Measurements from ENCODE around the gene RNU4-1. TPM values are rescaled to one million over a fixed set of nuclear protein-coding genes. Genes with fewer than 3 reads are reported as not detected.
A peak's percentile ranks its signal among the peaks of the same experiment; 100 is the strongest.

RNU4-1 gene
- polyA plus RNA-seq, 3 donors, result not detected

DNA sequence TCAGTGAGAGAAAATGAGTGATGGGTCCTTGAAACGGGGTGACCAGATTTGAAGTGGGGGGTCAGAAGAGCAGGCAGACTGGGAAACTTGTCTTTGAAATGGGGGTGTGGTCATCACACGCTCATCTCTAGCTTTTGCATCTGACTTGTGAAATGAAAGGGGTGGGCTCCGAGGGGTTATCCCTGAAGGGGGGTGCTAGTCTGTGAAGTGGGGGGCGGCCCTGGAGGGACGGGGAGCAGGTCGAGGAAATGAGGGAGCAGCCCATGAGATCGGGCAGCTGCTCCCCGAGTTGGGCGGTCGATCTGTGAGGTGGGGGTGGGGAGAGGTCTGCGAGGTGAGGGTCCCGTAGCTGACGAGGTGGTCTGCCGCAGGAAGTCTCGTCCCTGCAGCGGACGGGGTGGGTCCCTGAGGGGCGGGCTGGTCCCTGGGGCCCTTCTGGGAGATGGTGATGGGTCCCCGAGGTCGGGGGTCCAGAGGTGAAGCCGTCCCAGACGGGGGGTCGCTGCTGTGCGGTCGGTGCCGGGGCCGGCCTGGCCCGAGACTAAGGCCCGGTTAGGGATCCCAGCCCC is 28.0 kb downstream of the RNU4-1 start:
- Histone ChIP-seq H3K4me3 (replicated peaks in 1 of 3; ENCODE audit: low read depth in 2 of 3, low read length in 3 of 3) (peak overlapping the region; percentile 76 to 93 (median 92)), H3K4me2 (replicated peaks; ENCODE audit: extremely low read depth, low read length, poor library complexity, severe bottlenecking) (peak overlapping the region; percentile 88), H3K4me1 (ENCODE audit: control insufficient read depth in 1 of 2, insufficient read depth in 2 of 2, low read length in 2 of 2) (peaks cover 53 to 60% of the 10 kb centered on the region in 2 donors), H3K9me3 (replicated peaks in 1 of 2; ENCODE audit: control insufficient read depth in 1 of 2, insufficient read depth in 1 of 2, low read length in 2 of 2) (no peaks in the 10 kb centered on the region), H3K79me2 (ENCODE audit: insufficient read depth, low read length) (peaks cover 55% of the 10 kb centered on the region), H3K9ac (ENCODE audit: insufficient read depth, low read length, poor library complexity, severe bottlenecking) (peak overlapping the region; percentile 96), H3K36me3 (replicated peaks in 1 of 2; ENCODE audit: control insufficient read depth in 1 of 2, insufficient read depth in 2 of 2, low read length in 2 of 2) (no peaks in the 10 kb centered on the region), H2AFZ (ENCODE audit: insufficient read depth, low read depth, low read length, poor library complexity, severe bottlenecking) (no peak overlapping the region), H3K27me3 (ENCODE audit: control insufficient read depth in 2 of 2, insufficient read depth in 2 of 2, low read length in 2 of 2) (no peaks in the 10 kb centered on the region), H3K27ac (ENCODE audit: low read depth in 1 of 2, low read length in 2 of 2) (peak overlapping the region; percentile 34 to 85), H4K20me1 (ENCODE audit: insufficient read depth, low read length) (peaks cover 51% of the 10 kb centered on the region)
- TF ChIP-seq, protein P1, sequence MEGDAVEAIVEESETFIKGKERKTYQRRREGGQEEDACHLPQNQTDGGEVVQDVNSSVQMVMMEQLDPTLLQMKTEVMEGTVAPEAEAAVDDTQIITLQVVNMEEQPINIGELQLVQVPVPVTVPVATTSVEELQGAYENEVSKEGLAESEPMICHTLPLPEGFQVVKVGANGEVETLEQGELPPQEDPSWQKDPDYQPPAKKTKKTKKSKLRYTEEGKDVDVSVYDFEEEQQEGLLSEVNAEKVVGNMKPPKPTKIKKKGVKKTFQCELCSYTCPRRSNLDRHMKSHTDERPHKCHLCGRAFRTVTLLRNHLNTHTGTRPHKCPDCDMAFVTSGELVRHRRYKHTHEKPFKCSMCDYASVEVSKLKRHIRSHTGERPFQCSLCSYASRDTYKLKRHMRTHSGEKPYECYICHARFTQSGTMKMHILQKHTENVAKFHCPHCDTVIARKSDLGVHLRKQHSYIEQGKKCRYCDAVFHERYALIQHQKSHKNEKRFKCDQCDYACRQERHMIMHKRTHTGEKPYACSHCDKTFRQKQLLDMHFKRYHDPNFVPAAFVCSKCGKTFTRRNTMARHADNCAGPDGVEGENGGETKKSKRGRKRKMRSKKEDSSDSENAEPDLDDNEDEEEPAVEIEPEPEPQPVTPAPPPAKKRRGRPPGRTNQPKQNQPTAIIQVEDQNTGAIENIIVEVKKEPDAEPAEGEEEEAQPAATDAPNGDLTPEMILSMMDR (IDR thresholded peaks at IDR 0.05), result no peak
- intact Hi-C loops (cut with micrococcal nuclease), result loop anchor here (2.0 kb wide), 1 partner anchor 36 kb away; no protein-coding TSS in a partner anchor
- DNase-seq, result no peak
- no peaks in the 10 kb centered on the region for H3K9me3 Mint-ChIP-seq
- H3K4me1 Mint-ChIP-seq, result peaks cover 59% of the 10 kb centered on the region
- H3K36me3 Mint-ChIP-seq, result peaks cover 16 to 24% of the 10 kb centered on the region in 2 donors
- peak overlapping the region; percentile 83 to 96 (median 89) for H3K27ac Mint-ChIP-seq
- WGBS (ENCODE audit: insufficient coverage), result 3% methylated on average over 28 of the region's 29 CpGs
- peak overlapping the region; percentile 94 to 97 for H3K4me3 Mint-ChIP-seq
- H3K27me3 Mint-ChIP-seq (ENCODE audit: low read depth in 3 of 3), result peaks cover 0 to 5% (median 2%) of the 10 kb centered on the region in 3 donors

GRCh38 chr12:120264086-120264903 is 28.7 kb downstream of the RNU4-1 start:
- 88% methylated on average over 5 of the region's 15 CpGs for WGBS (ENCODE audit: insufficient coverage)
- peak overlapping the region; percentile 88 for H3K4me2 ChIP-seq (replicated peaks; ENCODE audit: extremely low read depth, low read length, poor library complexity, severe bottlenecking)
- H3K36me3 ChIP-seq (replicated peaks in 1 of 2; ENCODE audit: control insufficient read depth in 1 of 2, insufficient read depth in 2 of 2, low read length in 2 of 2), result no peaks in the 10 kb centered on the region
- TF ChIP-seq, protein P1 (IDR thresholded peaks at IDR 0.05), result no peak
- intact Hi-C loops (cut with micrococcal nuclease), result loop anchor here (2.0 kb wide), 1 partner anchor 35 kb away; no protein-coding TSS in a partner anchor
- peak overlapping the region; percentile 96 for H3K9ac ChIP-seq (ENCODE audit: insufficient read depth, low read length, poor library complexity, severe bottlenecking)
- H3K27me3 Mint-ChIP-seq (ENCODE audit: low read depth in 3 of 3), result peaks cover 0 to 5% (median 2%) of the 10 kb centered on the region in 3 donors
- peaks cover 62% of the 10 kb centered on the region for H3K79me2 ChIP-seq (ENCODE audit: insufficient read depth, low read length)
- H3K4me1 ChIP-seq (ENCODE audit: control insufficient read depth in 1 of 2, insufficient read depth in 2 of 2, low read length in 2 of 2), result peaks cover 60 to 67% of the 10 kb centered on the region in 2 donors
- peak overlapping the region; percentile 94 to 97 for H3K4me3 Mint-ChIP-seq
- H3K27me3 ChIP-seq (ENCODE audit: control insufficient read depth in 2 of 2, insufficient read depth in 2 of 2, low read length in 2 of 2), result no peaks in the 10 kb centered on the region
- no peaks in the 10 kb centered on the region for H3K9me3 ChIP-seq (replicated peaks in 1 of 2; ENCODE audit: control insufficient read depth in 1 of 2, insufficient read depth in 1 of 2, low read length in 2 of 2)
- H3K27ac ChIP-seq (ENCODE audit: low read depth in 1 of 2, low read length in 2 of 2), result peak overlapping the region; percentile 1 to 85
- no peak for DNase-seq
- H3K36me3 Mint-ChIP-seq, result peaks cover 17 to 28% of the 10 kb centered on the region in 2 donors
- peaks cover 66% of the 10 kb centered on the region for H3K4me1 Mint-ChIP-seq
- H4K20me1 ChIP-seq (ENCODE audit: insufficient read depth, low read length), result peaks cover 58% of the 10 kb centered on the region
- H3K4me3 ChIP-seq (replicated peaks in 1 of 3; ENCODE audit: low read depth in 2 of 3, low read length in 3 of 3), result peak overlapping the region; percentile 76 to 93 (median 92)
- peak overlapping the region; percentile 83 to 96 (median 89) for H3K27ac Mint-ChIP-seq
- H2AFZ ChIP-seq (ENCODE audit: insufficient read depth, low read depth, low read length, poor library complexity, severe bottlenecking), result no peak overlapping the region
- no peaks in the 10 kb centered on the region for H3K9me3 Mint-ChIP-seq

Measured in CD14-positive monocyte (primary cell).